Stimulated activated CD8-positive, alpha-beta memory T cell treated with anti-CD3 and anti-CD28 coated beads, Interleukin-15, amount 100 ng/mL, for 48 hours (primary cell): ENCODE results near the gene UBE2L3.
A peak's percentile ranks its signal among the peaks of the same experiment; 100 is the strongest.
"Not testable (repeated sequence)": the region's sequence is repeated elsewhere in the genome, so short reads cannot be mapped to it uniquely, and the experiment has no call there.

Experiments used
- DNase-seq, 2 donors: peaks; one replicate each; pipeline ENCODE4 v3.0.0-alpha.2; 2020; ENCODE audit warnings: low read depth in 2 of 2

Gene UBE2L3

DNA sequence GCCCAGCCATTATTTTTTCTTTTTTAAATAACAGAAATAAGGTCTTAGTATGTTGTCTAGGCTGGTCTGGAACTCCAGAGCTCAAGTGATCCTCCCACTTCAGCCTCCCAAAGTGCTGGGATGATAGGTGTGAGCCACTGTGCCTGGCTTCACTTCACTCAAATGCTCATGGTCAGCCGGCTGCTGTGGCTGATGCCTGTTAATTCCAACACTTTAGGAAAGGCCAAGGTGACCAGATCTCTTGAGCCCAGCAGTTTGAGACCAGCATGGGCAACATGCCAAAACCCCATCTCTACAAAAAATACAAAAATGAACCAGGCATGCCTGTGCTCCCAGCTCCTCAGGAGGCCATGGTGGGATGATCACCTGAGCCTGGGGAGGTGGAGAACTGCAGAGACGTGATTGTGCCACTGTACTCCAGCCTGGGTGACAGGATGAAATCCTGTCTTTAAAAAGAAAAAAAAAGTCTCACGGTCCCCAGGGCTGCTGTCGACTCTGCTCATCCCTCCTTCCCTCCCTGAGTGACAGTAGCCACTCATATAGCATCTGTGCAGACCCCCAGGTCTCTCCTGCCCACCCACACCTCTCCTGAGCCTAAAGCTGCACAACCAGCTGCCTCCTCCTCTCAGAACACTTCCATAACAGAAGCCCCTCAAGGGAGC lies 58.7 kb downstream of the UBE2L3 start:
- DNase-seq, result no peak

GRCh38 chr22:21626735-21627469 lies 59.4 kb downstream of the UBE2L3 start:
- DNase-seq, result no peak

DNA sequence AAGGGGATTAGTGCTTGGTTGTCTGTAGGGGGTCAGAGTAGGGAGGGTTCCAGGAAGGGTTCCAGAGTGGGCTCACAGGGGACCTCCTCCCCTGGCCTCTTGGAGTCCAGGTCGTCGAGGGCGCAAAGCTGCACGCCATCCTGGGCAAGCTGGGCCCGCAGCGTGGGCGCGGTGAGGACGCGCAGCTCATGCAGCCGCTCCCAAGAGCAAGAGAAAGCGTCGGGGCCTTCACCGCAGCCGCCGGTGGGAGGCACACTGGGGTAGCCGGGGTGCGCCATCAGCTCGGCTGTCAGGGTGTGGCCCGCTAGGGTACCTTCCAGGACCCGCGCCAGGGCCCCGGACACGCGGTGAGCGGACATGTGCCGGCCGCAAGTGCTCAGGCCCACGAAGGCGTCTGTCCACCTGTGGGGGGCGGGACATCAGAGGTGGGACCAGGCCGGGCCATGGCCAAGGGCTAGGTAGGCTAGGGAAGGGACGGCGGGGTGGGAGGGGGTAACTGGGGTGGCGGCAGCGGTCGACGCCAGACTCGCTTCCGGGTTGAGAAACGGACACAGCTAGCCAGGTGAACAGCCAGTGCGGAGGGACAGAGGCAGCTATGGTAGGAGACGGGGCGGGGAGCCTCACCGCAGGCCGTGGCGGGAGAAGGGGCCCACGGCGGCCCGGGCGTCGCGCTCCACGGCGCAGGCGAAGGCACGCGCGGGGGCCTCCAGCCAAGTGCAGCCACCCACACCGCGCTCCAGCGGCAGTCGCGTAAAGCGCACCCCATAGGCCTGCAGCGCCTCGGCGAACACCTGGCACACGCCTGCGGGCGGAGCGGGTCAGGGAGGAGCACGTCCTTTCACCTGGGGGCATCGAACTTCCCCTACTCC lies 61.1 kb downstream of the UBE2L3 start:
- no peak for DNase-seq

GRCh38 chr22:21629255-21630149 lies 62.0 kb downstream of the UBE2L3 start, which contains the start of gene YDJC:
Gene YDJC (minus strand): TSS chr22:21630022. CDS start chr22:21630014, 8 bp downstream.
- peak; percentile 90 to 94 for DNase-seq

DNA sequence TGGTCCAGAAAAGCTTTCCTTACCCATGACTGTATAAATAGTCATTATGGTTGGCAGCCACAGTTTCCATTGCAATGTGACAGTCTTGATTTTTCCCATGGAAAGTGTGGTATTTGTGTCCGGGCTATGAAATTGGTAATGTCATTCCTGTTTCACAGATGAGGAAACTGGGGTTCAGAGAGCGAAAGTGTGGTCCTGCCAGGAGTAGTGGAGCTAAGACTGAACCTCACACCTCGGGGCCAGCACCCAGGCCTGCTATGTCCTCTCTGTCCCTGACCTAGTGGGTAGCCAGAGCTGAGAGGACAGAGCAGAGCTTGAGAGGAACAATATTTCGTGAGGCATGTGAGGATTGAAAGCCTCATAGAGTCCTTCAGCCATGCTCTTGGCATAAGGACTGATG lies 63.5 kb downstream of the UBE2L3 start:
- DNase-seq, result no peak

DNA sequence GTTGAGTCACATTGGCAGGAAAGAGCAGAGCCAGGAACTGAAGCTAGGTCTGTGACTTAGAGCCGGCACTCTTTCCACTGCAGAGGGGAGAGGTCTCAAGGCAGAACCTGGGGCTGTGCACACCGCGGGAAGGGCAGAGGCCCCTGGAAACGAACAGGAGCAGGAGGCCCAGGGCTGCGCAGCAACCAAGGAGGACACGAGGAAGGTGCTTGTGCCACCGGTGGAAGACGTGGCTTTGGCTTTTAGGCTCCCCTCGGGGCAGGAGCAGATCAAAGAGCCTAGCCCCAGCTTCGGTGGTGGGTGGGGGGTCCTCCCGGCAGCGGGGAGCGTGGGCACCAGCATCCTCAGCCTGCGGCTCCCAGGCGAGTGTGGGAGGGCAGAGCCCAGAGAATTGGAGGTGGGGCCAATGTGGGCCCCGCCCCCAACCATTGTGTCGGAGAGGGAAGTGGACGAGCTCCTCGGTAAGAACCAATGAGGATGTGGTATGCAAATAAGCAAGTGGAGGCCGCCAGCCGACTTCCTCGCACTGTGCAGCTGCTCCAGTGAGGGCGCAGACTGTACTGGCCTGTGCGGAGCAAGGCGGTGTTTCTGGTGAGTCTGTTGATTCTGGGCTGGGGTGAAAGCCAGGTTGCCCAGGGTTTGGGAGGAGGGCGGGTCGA lies 64.9 kb downstream of the UBE2L3 start, which contains the start of gene CCDC116:
Gene CCDC116, plus strand, starts transcription at position 524 of the 659 bp plus-strand sequence. CDS start 422 bp downstream, outside the sequence.
- DNase-seq, result peak; percentile 59 to 62

DNA sequence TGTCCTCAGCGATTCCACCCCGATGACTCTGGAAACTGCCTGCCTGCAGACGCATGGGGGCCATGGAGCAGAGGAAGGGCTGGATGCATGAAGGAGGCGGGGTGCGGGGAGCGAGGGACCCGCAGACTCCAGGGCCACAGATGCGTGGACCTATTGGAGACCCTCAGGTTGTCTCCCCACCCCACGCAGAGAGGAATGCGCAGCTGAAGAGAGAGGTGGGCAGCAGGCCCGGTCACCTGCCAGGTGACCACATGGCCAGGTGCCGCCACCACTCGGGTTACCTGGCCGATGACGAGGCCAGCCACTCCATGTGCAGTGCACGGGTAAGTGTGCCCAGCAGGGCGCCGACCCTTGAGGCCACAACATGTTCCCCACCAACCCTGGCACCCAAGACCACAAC lies 65.4 kb downstream of the UBE2L3 start:
- no peak for DNase-seq

GRCh38 chr22:21633481-21633880 lies 66.0 kb downstream of the UBE2L3 start:
- no peak for DNase-seq

- no peak for DNase-seq
Observed at GRCh38 chr22:21634081-21634480, 66.6 kb downstream of the UBE2L3 start.

- no peak for DNase-seq
Observed at GRCh38 chr22:21634844-21635243, 67.3 kb downstream of the UBE2L3 start.

GRCh38 chr22:21635771-21636510 lies 68.4 kb downstream of the UBE2L3 start:
- DNase-seq, result no peak

GRCh38 chr22:21636629-21637218 lies 69.2 kb downstream of the UBE2L3 start:
- DNase-seq, result no peak

GRCh38 chr22:21637450-21637849 lies 69.9 kb downstream of the UBE2L3 start:
- not testable (repeated sequence) for DNase-seq

GRCh38 chr22:21639359-21639758 lies 71.8 kb downstream of the UBE2L3 start:
- no peak for DNase-seq

DNA sequence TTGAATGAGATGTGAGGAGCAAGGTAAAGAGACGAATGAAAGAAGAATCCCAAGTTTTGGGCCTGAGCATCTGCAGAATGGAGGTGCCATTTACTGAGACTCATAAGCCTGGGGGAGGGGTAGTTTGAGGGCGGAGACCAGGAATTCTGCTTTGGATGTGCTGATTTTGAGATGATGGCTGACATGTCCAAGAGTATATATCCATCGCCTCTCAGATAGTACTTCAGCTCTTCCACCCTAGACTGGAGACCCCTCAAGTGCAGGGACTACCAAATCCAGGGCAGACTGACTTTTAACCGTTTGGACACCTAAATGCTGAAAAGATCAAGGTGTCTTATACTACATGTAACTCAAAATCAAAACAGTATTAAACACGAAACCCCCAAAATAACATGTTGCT lies 73.3 kb downstream of the UBE2L3 start:
- no peak for DNase-seq

DNA sequence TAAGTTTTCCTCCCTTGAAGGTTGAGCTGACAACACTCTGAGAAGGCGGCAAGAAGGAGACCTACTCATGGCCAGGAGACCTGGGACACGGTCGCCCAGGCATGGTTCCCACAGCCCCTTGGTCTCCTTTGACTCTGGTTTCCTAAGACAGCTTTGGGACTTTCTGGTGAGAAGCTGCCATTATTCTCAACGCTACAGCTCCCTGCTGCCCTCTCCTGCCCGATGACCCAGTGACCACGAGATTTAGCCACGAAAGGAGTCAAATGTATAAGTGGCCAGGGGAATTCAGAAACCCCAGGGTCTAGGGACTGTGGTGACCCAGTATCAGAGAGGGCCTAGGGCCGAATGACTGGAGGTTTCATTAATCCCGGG lies 73.9 kb downstream of the UBE2L3 start:
- DNase-seq, result no peak

- DNase-seq, result peak; percentile 98
Observed at GRCh38 chr22:21641789-21642583, 74.5 kb downstream of the UBE2L3 start, which contains the start of gene SDF2L1. Gene SDF2L1 (plus strand): TSS chr22:21642302. CDS start chr22:21642337, 35 bp downstream.

DNA sequence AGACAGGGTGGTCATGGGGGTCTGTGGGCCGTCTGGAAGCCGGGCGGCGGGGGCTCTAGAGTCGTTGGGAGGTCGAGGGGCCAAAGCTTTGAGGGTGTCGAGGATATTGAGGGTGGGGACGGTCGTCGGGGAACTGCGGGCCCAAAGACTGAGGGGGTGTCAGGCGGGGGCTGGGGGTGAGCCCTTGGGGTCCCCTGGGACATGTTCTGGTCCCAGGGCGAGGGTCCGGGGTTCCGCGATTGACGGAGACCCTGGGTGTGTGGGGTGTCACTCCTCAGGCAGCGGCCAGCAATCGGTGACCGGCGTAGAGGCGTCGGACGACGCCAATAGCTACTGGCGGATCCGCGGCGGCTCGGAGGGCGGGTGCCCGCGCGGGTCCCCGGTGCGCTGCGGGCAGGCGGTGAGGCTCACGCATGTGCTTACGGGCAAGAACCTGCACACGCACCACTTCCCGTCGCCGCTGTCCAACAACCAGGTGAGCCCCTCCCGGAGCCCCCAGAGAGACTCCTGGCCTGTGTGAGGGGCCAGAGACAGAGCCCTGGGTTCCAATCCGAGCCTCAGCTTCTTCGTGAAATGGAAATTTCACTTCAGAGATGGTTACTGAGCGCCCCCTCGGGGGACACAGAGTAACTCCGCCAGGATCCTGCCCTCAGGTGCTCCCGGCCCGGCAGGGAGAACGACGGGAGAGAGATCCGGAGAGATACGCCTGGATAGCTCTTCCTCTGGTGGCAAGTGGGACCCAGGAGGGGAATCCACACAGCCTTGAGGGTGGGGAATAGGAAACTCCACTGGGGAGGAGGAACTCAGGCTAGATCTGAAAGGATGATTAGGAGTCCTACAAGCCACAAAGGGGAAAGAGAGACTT lies 75.3 kb downstream of the UBE2L3 start:
- DNase-seq, result peak; percentile 40 to 44
